C4-2B (cell line): ENCODE results near the gene PIP4P1.

ENCODE experiments used
- H3K27ac ChIP-seq: fragments of 450-650 bp; 2 replicates; pipeline ENCODE4 v1.5.1; 2017
- CTCF ChIP-seq: fragments of 450-650 bp; conservative IDR thresholded peaks from 2 replicates; pipeline ENCODE4 v1.5.1; 2017; ENCODE audit warnings: mild to moderate bottlenecking
- ZFX ChIP-seq: fragments of 450-650 bp; IDR thresholded peaks from 2 replicates; pipeline ENCODE4 v1.6.1; 2017

The PIP4P1 gene

DNA sequence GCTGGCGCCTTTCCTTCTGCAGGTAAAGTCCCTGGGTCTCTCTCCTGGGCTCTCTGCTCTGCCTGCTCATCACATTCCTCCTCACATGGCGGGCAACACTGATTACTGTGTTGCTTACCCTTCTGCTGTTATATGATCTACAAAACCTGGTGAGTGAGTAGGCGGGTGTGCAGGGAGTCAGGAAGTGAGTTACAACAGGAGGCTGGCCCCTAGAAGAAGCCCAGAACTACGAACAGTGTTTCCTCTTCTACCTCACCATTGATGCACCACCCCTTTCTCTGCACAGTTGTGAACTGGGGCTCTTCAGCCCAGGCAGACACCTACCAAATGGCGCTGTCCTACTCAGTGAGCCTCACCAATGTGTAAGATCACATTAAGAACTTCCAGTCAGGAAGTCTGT is 20.4 kb downstream of the PIP4P1 start:
- no peak overlapping the region for H3K27ac ChIP-seq
- no peak for TF ChIP-seq ZFX
- no peak for TF ChIP-seq CTCF

DNA sequence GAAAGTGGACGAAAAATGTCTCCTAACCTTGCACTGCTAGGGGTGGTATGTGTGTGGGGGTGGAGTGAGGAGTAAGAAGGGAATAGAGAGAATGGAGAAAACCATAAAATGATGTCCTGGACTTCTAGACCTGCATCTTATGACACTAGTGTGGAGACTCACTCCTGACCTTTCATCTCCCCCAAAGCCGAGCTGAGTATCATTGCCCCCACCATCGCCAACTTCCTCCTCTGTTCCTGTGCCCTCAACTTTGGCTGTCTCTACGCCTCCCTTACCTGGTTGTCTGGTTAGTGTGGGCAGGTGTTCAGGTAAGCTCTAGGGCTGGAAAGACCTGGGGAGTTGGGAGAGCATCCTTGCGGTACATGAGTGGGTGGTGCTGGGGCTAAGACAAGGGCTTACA is 20.8 kb downstream of the PIP4P1 start:
- no peak overlapping the region for H3K27ac ChIP-seq
- TF ChIP-seq ZFX (no peak), CTCF (no peak)

DNA sequence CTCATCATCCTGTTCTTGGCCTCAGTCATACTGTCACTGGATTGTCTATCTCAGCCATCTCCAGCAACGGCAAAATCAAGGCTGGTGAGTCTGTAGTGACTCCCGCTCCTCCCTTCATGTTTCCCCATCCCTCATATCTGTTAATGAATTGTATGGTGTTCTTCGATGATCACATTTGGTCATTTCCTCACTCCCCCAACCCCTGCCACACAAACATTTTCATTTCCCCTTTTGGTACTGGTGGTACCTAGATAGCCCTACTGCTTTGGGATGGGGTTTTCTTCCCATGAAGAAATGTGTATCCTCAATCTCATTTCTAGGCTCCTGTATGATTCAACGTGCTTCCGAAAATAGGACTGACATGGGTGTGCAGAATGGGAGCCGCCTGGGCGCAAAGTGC is 22.6 kb downstream of the PIP4P1 start:
- no peak for TF ChIP-seq CTCF
- no peak for TF ChIP-seq ZFX
- H3K27ac ChIP-seq: no peak overlapping the region

DNA sequence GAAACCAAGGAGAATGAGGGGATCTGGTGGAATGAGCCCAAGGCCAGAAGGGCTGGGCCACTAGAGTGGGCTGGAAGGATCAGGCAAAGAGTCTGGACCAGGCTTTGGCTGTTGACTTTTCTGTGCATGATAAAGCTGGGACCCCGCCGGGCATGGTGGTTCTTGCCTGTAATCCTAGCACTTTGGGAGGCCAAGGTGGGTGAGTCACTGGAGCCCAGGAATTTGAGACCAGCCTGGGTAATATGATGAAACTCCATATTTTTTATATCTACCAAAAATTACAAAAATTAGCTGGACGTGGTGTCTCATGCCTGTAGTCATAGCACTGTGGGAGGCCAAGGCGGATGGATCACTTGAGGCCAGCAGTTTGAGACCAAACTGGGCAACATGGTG is 24.9 kb downstream of the PIP4P1 start:
- TF ChIP-seq CTCF: no peak
- no peak for TF ChIP-seq ZFX
- H3K27ac ChIP-seq: no peak overlapping the region

DNA sequence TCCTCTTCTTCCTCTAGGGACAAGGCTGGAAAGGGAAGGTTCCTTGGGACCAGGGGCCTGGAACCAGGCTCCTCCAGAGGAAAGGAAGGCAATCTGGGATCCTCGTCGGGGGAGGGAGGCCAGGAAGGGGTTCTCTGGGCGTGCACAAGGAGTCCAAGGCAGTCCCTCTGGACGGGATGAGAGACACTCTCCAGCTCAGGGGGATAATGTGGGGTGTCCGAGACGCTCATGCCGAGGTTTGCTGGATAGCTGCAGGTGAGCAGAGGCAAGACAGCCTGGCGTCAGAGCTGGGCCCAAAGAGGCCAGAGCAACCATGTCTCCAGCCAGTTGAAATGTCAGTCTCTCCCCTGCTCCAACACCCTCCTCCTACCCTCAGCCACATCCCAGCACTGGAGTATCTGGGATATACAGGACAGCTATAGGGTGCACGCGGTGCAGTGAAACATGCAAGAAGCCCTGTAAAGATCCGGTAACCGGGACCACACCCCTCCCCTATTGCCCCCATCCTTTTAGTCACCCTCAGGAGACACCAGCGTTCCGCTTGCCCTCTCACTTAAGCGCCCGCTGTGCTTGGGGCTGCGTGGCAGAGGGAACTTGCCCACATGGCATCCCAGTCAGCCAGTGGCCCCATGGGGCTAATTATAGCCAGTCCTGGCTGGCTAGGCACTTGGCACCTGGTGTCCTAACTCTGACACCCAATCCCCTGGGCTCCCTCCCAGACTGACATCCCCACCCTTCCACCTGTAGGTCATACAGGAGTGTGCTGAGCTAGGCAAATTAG is 25.5 kb downstream of the PIP4P1 start, which contains the start of gene KLHL33:
Gene KLHL33 (minus strand): TSS at position 585 of the 781 bp plus-strand sequence. CDS start 355 bp downstream, at position 230.
- H3K27ac ChIP-seq: no peak within 1 kb of the TSS
- TF ChIP-seq CTCF: no peak
- no peak for TF ChIP-seq ZFX

DNA sequence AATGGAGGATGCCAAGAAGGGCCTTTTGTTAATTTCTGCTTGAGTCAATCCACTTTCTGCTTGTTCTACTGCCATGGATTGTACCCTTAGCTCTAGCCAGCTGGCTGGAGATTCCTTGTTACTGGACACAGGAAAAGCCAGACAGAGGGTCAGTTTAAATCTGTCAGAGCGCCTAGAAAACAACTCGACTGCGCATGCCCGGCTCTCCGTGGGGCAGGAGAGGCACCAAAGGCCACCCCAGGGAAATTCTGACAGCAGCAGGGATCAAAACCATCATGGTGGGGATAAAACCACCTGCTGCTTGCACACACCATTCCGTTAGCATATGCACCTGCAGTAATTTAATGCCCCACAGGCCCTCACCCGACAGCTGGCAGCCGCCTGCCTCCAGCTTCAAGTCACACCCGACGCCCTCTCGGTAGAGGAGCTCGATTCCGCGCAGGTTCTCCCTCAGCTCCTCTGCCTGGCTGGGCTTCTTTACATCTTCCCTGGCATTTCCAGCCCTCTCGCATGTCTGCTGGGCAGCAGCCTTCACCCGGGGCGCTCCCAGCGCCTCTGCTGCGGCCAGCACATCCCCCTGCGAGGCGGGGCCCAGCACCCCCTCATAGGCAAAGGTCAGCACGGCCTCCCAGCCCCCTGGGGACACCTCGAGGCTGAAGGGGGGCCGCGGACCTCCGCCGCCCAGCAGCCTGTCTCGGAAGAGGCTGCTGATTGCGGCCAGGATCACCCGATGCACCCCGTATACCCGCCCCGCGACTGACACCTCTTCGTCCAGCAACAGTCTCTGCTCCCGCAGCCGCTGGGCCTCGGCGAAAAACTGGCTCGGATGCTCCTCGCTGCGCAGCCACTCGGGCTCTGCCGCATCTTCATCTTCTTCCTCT is 26.3 kb downstream of the PIP4P1 start:
- TF ChIP-seq ZFX: no peak
- TF ChIP-seq CTCF: no peak
- no peak overlapping the region for H3K27ac ChIP-seq
